ENCODE results near the gene ADM2. TPM values are rescaled to one million over a fixed set of nuclear protein-coding genes. Genes with fewer than 3 reads are reported as not detected.

Gene ADM2
- total and polyA plus RNA-seq, 2 of the 13 experiments (the other 11 are each of a cell fraction or from before 2014, with no cell fraction given) = 1.2 to 3.0 TPM

DNA sequence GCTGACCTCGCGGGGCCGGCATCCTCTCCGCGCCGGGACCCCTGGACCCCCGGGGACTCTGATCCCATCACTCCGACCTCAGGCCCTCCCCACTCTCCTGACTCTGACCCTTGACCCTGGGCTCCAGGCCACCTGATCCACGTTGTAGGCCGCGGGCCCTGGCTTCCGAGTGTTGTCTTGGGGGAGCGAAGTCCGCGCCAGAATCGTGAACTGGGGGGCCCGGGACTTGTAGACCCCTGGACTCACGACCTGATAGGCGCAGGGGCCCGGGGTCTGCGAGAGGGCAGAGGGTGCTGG is 49.2 kb downstream of the ADM2 start (continued):
- TF ChIP-seq, protein P1, sequence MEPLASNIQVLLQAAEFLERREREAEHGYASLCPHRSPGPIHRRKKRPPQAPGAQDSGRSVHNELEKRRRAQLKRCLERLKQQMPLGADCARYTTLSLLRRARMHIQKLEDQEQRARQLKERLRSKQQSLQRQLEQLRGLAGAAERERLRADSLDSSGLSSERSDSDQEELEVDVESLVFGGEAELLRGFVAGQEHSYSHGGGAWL (CRISPR knock-in tag; IDR thresholded peaks at IDR 0.05) = no peak
- TF ChIP-seq ZNF33A (CRISPR knock-in tag; IDR thresholded peaks at IDR 0.05; ENCODE audit: borderline replicate concordance) = no peak
- 0 out of 2 replicates have a peak, but pooled peaks have one; percentile 2 for TF ChIP-seq RARA (CRISPR knock-in tag; IDR thresholded peaks at IDR 0.05)
- no peak; the same call in 1 of the 2 replicates for TF ChIP-seq PHF20 (CRISPR knock-in tag; IDR thresholded peaks at IDR 0.05)
- no peak for TF ChIP-seq MAF1 (CRISPR knock-in tag; IDR thresholded peaks at IDR 0.05; ENCODE audit: borderline replicate concordance)
- TF ChIP-seq ZC3H4 (CRISPR knock-in tag; IDR thresholded peaks at IDR 0.05; ENCODE audit: borderline replicate concordance) = no peak
- TF ChIP-seq NFE2L1 (CRISPR knock-in tag; IDR thresholded peaks at IDR 0.05; ENCODE audit: borderline replicate concordance) = no peak
- TF ChIP-seq GATAD1 (CRISPR knock-in tag; IDR thresholded peaks at IDR 0.05) = peak; percentile 21; the same call in 1 of the 2 replicates
- 0 out of 2 replicates have a peak, but pooled peaks have one; percentile 1 for TF ChIP-seq RNF2 (conservative IDR thresholded peaks at IDR 0.05; ENCODE audit: low read depth)
- TF ChIP-seq ZFYVE20 (CRISPR knock-in tag; IDR thresholded peaks at IDR 0.05; ENCODE audit: borderline replicate concordance, low read depth) = no peak
- no peak for TF ChIP-seq ZNF598 (CRISPR knock-in tag; IDR thresholded peaks at IDR 0.05; ENCODE audit: borderline replicate concordance)
- TF ChIP-seq BORCS8-MEF2B (CRISPR knock-in tag; IDR thresholded peaks at IDR 0.05) = peak; percentile 5; the same call in 1 of the 2 replicates
- no peak for TF ChIP-seq ZFP37 (CRISPR knock-in tag; IDR thresholded peaks at IDR 0.05; ENCODE audit: borderline replicate concordance)
- no peak; the same call in 1 of the 2 replicates for TF ChIP-seq JDP2 (CRISPR knock-in tag; IDR thresholded peaks at IDR 0.05; ENCODE audit: borderline replicate concordance)
- no peak; the same call in 1 of the 2 replicates for TF ChIP-seq SALL1 (CRISPR knock-in tag; IDR thresholded peaks at IDR 0.05)
- TF ChIP-seq ELK4 (CRISPR knock-in tag; IDR thresholded peaks at IDR 0.05; ENCODE audit: borderline replicate concordance) = no peak
- no peak for TF ChIP-seq ISL2 (CRISPR knock-in tag; IDR thresholded peaks at IDR 0.05)
- no peak for TF ChIP-seq MYNN (CRISPR knock-in tag; IDR thresholded peaks at IDR 0.05; ENCODE audit: low read depth)
- TF ChIP-seq, protein P2, sequence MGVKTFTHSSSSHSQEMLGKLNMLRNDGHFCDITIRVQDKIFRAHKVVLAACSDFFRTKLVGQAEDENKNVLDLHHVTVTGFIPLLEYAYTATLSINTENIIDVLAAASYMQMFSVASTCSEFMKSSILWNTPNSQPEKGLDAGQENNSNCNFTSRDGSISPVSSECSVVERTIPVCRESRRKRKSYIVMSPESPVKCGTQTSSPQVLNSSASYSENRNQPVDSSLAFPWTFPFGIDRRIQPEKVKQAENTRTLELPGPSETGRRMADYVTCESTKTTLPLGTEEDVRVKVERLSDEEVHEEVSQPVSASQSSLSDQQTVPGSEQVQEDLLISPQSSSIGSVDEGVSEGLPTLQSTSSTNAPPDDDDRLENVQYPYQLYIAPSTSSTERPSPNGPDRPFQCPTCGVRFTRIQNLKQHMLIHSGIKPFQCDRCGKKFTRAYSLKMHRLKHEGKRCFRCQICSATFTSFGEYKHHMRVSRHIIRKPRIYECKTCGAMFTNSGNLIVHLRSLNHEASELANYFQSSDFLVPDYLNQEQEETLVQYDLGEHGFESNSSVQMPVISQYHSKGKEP (CRISPR knock-in tag; IDR thresholded peaks at IDR 0.05) = no peak
- TF ChIP-seq SP140L (CRISPR knock-in tag; IDR thresholded peaks at IDR 0.05; ENCODE audit: borderline replicate concordance) = no peak; the same call in 1 of the 2 replicates
- no peak for TF ChIP-seq PBX2 (CRISPR knock-in tag; IDR thresholded peaks at IDR 0.05)
- no peak for TF ChIP-seq CBX2 (IDR thresholded peaks at IDR 0.05; ENCODE audit: low read depth, low read length)
- no peak for TF ChIP-seq CBX2 (CRISPR knock-in tag; IDR thresholded peaks at IDR 0.05; ENCODE audit: low read depth)
- no peak for TF ChIP-seq ZNF33B (CRISPR knock-in tag; IDR thresholded peaks at IDR 0.05)

Data from HepG2 (cell line).